Islet of Langerhans (tissue), 1 donor: ENCODE results near the gene ALDH16A1.

Source experiments
- FAIRE-seq: peaks from one replicate; lab custom pipeline; 2011; peaks lifted over from hg19 to GRCh38; lab: Jason Lieb, UNC

ALDH16A1 gene

DNA sequence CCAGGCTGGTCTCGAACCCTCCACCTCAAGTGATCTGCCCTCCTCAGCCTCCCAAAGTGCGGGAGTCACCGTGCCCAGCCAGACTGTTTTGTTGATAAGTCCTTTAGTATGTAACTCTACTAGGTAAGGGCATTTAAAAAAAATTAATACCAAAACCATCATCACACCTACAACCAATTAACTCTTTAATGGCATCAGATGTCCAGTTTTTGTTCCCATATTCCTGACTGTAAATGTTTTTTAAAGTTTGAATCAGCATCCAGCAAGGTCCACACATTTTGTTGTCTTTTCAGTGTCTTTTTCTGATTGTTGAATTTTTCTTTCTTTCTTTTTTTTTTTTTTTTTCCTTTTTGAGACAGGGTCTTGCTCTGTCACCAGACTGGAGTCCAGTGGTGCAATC lies 65.0 kb downstream of the ALDH16A1 start:
- no peak for FAIRE-seq
